ENCODE data around the gene BRK1.

GRCh38 chr3:10116928-10117327 lies 1.5 kb downstream of the BRK1 start:
- TF ChIP-seq POLR2A (IDR thresholded peaks at IDR 0.05; ENCODE audit: low read length) (no peak), GATA1 (IDR thresholded peaks at IDR 0.05; ENCODE audit: low read depth, low read length) (no peak)
